CD14-positive monocyte (primary cell): ENCODE measurements around the gene PSG3. TPM values are rescaled to one million over a fixed set of nuclear protein-coding genes. Genes with fewer than 3 reads are reported as not detected.
"Not testable (repeated sequence)": the region's sequence is repeated elsewhere in the genome, so short reads cannot be mapped to it uniquely, and the experiment has no call there.

Experiments
- DNase-seq, 3 donors: peaks; one replicate each; pipeline ENCODE4 v3.0.0-alpha.2; 2011 to 2022
- H2AFZ ChIP-seq: 2 replicates; pipeline ENCODE4 v1.6.0; 2012; ENCODE audit warnings: mild to moderate bottlenecking, low read depth, low read length, inconsistent platforms; ENCODE audit not compliant: insufficient read depth, poor library complexity, severe bottlenecking
- H3K27ac ChIP-seq, 2 donors: 1 replicate in 1 of 2; 2 replicates in 1 of 2; pipeline ENCODE4 v1.5.1; 2012 to 2013; ENCODE audit warnings: low read length in 2 of 2, control low read depth in 1 of 2, inconsistent platforms in 1 of 2, low read depth in 1 of 2, mild to moderate bottlenecking in 1 of 2
- H3K27me3 ChIP-seq, 2 donors: one replicate each; pipeline versions ENCODE4 v1.6.0 to v1.6.1; 2011 to 2013; ENCODE audit warnings: low read length in 2 of 2; ENCODE audit not compliant: control insufficient read depth in 2 of 2, insufficient read depth in 2 of 2
- H3K36me3 ChIP-seq, 2 donors: replicated peaks in 1 of 2; 1 replicate in 1 of 2; 2 replicates in 1 of 2; pipeline versions ENCODE4 v1.5.1 to v1.6.1; 2012 to 2013; ENCODE audit warnings: low read length in 2 of 2, control low read depth in 1 of 2, inconsistent platforms in 1 of 2, mild to moderate bottlenecking in 1 of 2; ENCODE audit not compliant: insufficient read depth in 2 of 2, control insufficient read depth in 1 of 2
- H3K4me1 ChIP-seq, 2 donors: 1 replicate in 1 of 2; 2 replicates in 1 of 2; pipeline versions ENCODE4 v1.5.1 to v1.6.1; 2012 to 2013; ENCODE audit warnings: low read length in 2 of 2, control low read depth in 1 of 2, inconsistent platforms in 1 of 2, mild to moderate bottlenecking in 1 of 2, moderate library complexity in 1 of 2; ENCODE audit not compliant: insufficient read depth in 2 of 2, control insufficient read depth in 1 of 2
- H3K4me2 ChIP-seq: replicated peaks from 2 replicates; pipeline ENCODE3; 2012; ENCODE audit warnings: low read length, moderate library complexity, mild to moderate bottlenecking; ENCODE audit not compliant: poor library complexity, severe bottlenecking; ENCODE audit errors: extremely low read depth
- H3K4me3 ChIP-seq, 3 experiments: fragments of 200-600 bp in 1 of 3; sonication (generic) in 1 of 3; replicated peaks in 1 of 3; 1 replicate in 2 of 3; 2 replicates in 1 of 3; pipeline ENCODE4 v1.5.1; 2011 to 2013; ENCODE audit warnings: low read length in 3 of 3, mild to moderate bottlenecking in 3 of 3, control low read depth in 2 of 3, low read depth in 2 of 3, inconsistent platforms in 1 of 3, moderate library complexity in 1 of 3
- H3K79me2 ChIP-seq: 2 replicates; pipeline ENCODE4 v1.6.0; 2012; ENCODE audit warnings: mild to moderate bottlenecking, control low read depth, inconsistent platforms, low read length, moderate library complexity; ENCODE audit not compliant: insufficient read depth
- H3K9ac ChIP-seq: 2 replicates; pipeline ENCODE4 v1.6.0; 2017; ENCODE audit warnings: low read length, mild to moderate bottlenecking; ENCODE audit not compliant: insufficient read depth, poor library complexity, severe bottlenecking
- H3K9me3 ChIP-seq, 2 donors: replicated peaks in 1 of 2; 1 replicate in 1 of 2; 2 replicates in 1 of 2; pipeline versions ENCODE4 v1.5.1 to v1.6.1; 2012 to 2013; ENCODE audit warnings: low read length in 2 of 2, control low read depth in 1 of 2; ENCODE audit not compliant: control insufficient read depth in 1 of 2, insufficient read depth in 1 of 2
- H4K20me1 ChIP-seq: 2 replicates; pipeline ENCODE4 v1.6.0; 2012; ENCODE audit warnings: mild to moderate bottlenecking, low read length, control low read depth, moderate library complexity; ENCODE audit not compliant: insufficient read depth
- H3K27ac Mint-ChIP-seq, 7 donors: one replicate each; pipeline ENCODE4 v1.8.0; 2020; ENCODE audit warnings: mild to moderate bottlenecking in 7 of 7, mixed read lengths in 7 of 7, moderate library complexity in 6 of 7, inconsistent platforms in 2 of 7
- H3K27me3 Mint-ChIP-seq, 3 donors: one replicate each; pipeline ENCODE4 v1.8.0; 2021 to 2022; ENCODE audit warnings: low read depth in 3 of 3, mild to moderate bottlenecking in 3 of 3, mixed read lengths in 3 of 3, moderate library complexity in 3 of 3, inconsistent platforms in 1 of 3
- H3K36me3 Mint-ChIP-seq, 2 donors: one replicate each; pipeline ENCODE4 v1.8.0; 2020; ENCODE audit warnings: mixed read lengths in 2 of 2, inconsistent platforms in 1 of 2, mild to moderate bottlenecking in 1 of 2
- H3K4me1 Mint-ChIP-seq: one replicate; pipeline ENCODE4 v1.8.0; 2020; ENCODE audit warnings: mild to moderate bottlenecking, mixed read lengths
- H3K4me3 Mint-ChIP-seq, 2 donors: one replicate each; pipeline ENCODE4 v1.8.0; 2020; ENCODE audit warnings: mild to moderate bottlenecking in 2 of 2, mixed read lengths in 2 of 2, moderate library complexity in 1 of 2
- H3K9me3 Mint-ChIP-seq, 7 donors: one replicate each; pipeline ENCODE4 v1.8.0; 2020 to 2022; ENCODE audit warnings: mixed read lengths in 7 of 7, mild to moderate bottlenecking in 6 of 7, moderate library complexity in 6 of 7, inconsistent platforms in 2 of 7
- CTCF ChIP-seq: fragments of 200-600 bp; IDR thresholded peaks from one replicate; pipeline ENCODE4 v1.8.0; 2022; ENCODE audit warnings: antibody characterized with exemption, mild to moderate bottlenecking
- WGBS: methylation state at CpG from one replicate; pipeline ENCODE4 v1.1.5; 2013; ENCODE audit warnings: missing lambda C conversion rate; ENCODE audit not compliant: insufficient coverage; 5-methylcytosine and 5-hydroxymethylcytosine counted together
- intact Hi-C, 2 donors: fragments of 100-400 bp; cut with micrococcal nuclease; formaldehyde crosslinking; loops; one replicate each; pipeline versions ENCODE4 v1.15.0 to v1.15.1; 2023
- polyA plus RNA-seq, 3 donors: library from polyadenylated mRNA; depleted of rRNA in 1 of 3; unstranded in 2 of 3; stranded (reverse) in 1 of 3; fragments of 300-500 nt in 2 of 3; fragments of >200 nt in 1 of 3; fragmentation: Illumina TruSeq in 2 of 3; gene quantifications; 1 replicate in 2 of 3; 2 replicates in 1 of 3; pipeline ENCODE4 v1.2.3, GENCODE V29; 2012 to 2021

Gene PSG3
- polyA plus RNA-seq, 3 donors, result not detected

DNA sequence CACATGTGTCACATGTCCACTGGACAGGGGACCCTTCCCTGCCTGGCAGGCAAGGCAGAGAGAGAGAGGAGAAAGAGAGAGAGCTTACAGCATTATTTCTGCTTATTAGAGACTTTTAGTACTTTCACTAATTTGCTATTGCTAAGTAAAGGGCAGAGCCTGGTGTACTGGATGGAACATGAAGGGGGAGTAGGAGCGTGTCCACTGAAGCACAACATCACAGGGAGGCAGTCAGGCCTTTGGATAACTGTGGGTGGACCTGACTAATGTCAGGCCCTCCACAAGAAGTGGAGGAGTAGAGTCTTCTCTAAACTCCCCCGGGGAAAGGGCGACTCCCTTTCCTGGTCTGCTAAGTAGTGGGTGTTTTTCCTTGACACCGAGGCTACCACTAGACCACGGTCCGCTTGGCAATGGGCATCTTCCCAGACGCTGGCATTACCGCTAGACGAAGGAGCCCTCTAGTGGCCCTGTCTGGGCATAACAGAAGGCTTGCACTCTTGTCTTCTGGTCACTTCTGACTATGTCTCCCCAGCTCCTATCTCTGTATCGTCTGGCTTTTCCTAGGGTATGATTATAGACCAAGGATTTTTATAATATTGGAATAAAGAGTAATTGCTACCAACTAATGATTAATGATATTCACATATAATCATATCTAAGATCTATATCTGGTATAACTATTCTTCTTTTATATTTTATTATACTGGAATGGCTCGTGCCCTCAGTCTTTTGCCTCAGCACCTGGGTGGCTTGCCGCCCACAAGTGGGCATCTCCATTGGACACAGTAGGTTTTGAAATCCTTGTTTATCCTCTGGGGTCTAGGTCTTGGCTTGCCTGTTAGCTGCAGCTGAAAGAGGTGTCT is 36.7 kb upstream of the PSG3 start:
- H3K36me3 ChIP-seq, H3K27ac Mint-ChIP-seq, H3K4me3 ChIP-seq, H4K20me1 ChIP-seq, H3K9ac ChIP-seq, H3K9me3 Mint-ChIP-seq, H3K4me1 ChIP-seq, H3K27me3 ChIP-seq, H2AFZ ChIP-seq, H3K79me2 ChIP-seq, H3K4me1 Mint-ChIP-seq, H3K9me3 ChIP-seq, H3K4me2 ChIP-seq, H3K27ac ChIP-seq, intact Hi-C loops, H3K36me3 Mint-ChIP-seq, H3K4me3 Mint-ChIP-seq: not testable (repeated sequence)
- DNase-seq, result peak in 2 of 3 donors; percentile 4 to 5
- H3K27me3 Mint-ChIP-seq, result peaks cover 9 to 14% (median 11%) of the 10 kb centered on the region in 3 donors
- WGBS, result 3% methylated on average over 6 of the region's 12 CpGs
- peak; percentile 89 for TF ChIP-seq CTCF

DNA sequence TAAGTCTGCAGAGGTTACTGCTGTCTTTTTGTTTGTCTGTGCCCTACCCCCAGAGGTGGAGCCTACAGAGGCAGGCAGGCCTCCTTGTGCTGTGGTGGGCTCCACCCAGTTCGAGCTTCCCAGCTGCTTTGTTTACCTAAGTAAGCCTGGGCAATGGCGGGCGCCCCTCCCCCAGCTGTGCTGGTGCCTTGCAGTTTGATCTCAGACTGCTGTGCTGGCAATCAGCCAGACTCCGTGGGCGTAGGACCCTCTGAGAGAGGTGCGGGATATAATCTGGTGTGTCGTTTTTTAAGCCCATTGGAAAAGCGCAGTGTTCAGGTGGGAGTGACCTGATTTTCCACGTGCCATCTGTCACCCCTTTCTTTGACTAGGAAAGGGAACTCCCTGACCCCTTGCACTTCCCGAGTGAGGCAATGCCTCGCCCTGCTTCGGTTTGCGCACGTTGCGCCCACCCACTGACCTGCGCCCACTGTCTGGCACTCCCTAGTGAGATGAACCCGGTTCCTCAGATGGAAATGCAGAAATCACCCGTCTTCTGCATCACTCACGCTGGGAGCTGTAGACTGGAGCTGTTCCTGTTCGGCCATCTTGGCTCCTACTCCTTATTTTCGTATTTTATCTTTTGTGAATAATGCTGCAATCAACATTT is 34.4 kb upstream of the PSG3 start:
- H3K4me1 ChIP-seq, H3K27ac ChIP-seq, H3K27me3 ChIP-seq, H3K27me3 Mint-ChIP-seq, H3K36me3 ChIP-seq, H3K4me3 ChIP-seq, DNase-seq, H3K9me3 ChIP-seq, H3K4me1 Mint-ChIP-seq, H2AFZ ChIP-seq, H3K9me3 Mint-ChIP-seq, H3K4me2 ChIP-seq, H3K79me2 ChIP-seq, H3K36me3 Mint-ChIP-seq, intact Hi-C loops, H4K20me1 ChIP-seq, H3K9ac ChIP-seq: not testable (repeated sequence)
- peak overlapping the region in 1 of 7 donors; percentile 30 for H3K27ac Mint-ChIP-seq
- peak overlapping the region in 1 of 2 donors; percentile 7 for H3K4me3 Mint-ChIP-seq
- WGBS, result 65% methylated on average over 16 of the region's 21 CpGs
